GM18498 (cell line): ENCODE results near the gene TRAM2.
A peak's percentile ranks its signal among the peaks of the same experiment; 100 is the strongest.

Experiments used
- ATAC-seq: cut with Tn5 transposase; IDR thresholded peaks from one replicate; pipeline ENCODE4 v1.9.1; 2021; ENCODE audit warnings: mild to moderate bottlenecking, moderate library complexity; ENCODE audit not compliant: unreplicated experiment

The TRAM2 gene

GRCh38 chr6:52533491-52533890 is 43.4 kb downstream of the TRAM2 start:
- ATAC-seq: no peak

DNA sequence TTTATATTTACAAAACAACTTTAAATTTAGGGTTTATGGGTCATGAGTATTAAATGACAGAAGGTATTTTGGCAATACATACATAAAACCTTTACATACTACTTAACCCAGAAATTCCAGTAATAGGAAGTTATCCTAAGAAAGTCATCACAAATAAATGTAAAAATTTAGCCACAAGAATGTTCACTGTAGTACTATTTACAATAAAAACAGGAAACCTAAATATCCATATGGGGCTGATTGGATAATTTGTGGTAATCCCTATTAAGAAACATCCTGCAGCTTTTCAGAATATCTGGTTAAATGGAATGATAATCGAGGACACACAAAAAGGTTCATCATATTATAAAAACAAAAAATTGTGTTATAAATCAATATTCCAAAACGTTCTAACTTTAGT is 44.4 kb downstream of the TRAM2 start:
- no peak for ATAC-seq

- ATAC-seq: no peak
Measured at GRCh38 chr6:52531834-52532233, 45.0 kb downstream of the TRAM2 start.

GRCh38 chr6:52531396-52531795 is 45.5 kb downstream of the TRAM2 start:
- ATAC-seq: no peak

- ATAC-seq: no peak
Measured at GRCh38 chr6:52530351-52530750, 46.5 kb downstream of the TRAM2 start.

- ATAC-seq: no peak
Measured at GRCh38 chr6:52529311-52529710, 47.5 kb downstream of the TRAM2 start.

DNA sequence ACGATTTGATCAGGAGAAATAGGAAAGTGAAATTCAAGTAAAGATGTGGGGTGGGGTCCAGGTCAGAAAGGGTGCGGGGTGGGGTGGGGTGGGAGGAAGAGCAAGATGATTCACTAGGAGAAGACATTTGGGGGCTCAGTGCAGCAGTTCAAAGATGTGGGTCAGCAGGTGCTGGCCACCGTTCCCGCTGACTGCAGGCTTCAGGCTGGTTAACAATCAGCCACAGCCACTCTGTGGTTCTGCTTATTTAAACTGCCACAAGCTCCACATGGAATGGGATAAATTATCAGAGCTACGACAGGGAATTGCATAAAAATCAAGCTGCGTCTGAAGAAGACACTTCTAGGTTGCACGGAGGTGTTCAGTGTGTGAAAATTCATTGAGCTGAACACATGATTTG is 49.4 kb downstream of the TRAM2 start:
- ATAC-seq: no peak

DNA sequence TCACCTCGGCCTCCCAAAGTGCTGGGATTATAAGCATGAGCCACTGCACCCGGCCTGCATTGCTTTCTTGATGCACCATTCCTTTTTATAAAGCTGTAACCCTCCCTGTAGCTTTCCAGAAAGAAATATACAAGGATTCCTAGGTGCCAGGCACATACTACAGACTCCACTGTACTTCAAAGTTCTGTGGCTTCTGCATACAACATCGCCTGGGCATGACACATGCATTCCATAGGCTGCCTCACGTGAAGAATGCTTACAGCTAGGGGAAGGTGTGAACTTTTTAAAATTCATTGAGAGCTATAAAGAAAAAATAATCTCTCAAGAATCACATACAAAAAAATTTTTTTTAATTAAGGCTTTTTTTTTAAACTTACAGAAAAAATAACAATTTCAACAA is 50.2 kb downstream of the TRAM2 start:
- ATAC-seq: no peak

- no peak for ATAC-seq
Measured at GRCh38 chr6:52524918-52525317, 51.9 kb downstream of the TRAM2 start.

GRCh38 chr6:52523378-52524142 is 53.3 kb downstream of the TRAM2 start:
- ATAC-seq: no peak

- ATAC-seq: no peak
Measured at GRCh38 chr6:52522655-52523054, 54.2 kb downstream of the TRAM2 start.

- ATAC-seq: no peak
Measured at GRCh38 chr6:52522151-52522626, 54.7 kb downstream of the TRAM2 start.

- ATAC-seq: no peak
Measured at GRCh38 chr6:52519618-52520017, 57.2 kb downstream of the TRAM2 start.

DNA sequence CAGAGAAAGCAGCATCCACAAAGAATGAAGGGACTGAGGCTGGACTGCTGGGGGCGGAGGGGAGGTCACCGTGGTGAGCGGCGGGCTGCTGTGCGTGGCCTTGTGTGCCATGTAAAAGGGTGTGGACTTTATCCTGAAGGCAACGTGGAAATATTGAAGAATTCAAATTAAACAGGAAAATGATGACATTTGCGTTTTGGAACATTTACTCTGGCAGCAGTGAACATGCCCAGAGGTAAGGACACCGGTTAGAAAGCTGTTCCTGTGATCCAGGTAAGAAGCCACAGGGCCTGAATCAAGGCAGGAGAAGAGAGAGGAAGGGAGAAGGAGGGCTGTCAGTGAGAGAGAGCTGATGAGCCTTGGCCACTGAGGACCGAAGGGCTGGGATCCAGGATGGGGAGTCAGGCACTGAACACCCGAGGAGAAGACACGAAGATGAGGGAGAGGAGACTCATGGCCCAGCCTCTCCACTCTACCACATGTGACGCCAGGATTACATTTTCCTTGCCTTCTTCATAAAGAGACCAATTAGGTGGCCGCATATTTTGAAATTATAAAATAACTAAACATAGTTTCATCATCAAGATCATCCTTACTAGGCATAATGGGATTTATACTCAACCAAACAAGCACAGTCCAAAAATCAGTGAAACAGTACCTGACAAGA is 58.4 kb downstream of the TRAM2 start:
- ATAC-seq: no peak

- peak; percentile 90 for ATAC-seq
Measured at GRCh38 chr6:52517502-52518278, 59.2 kb downstream of the TRAM2 start.

GRCh38 chr6:52516943-52517342 is 59.9 kb downstream of the TRAM2 start:
- ATAC-seq: no peak

GRCh38 chr6:52516269-52516668 is 60.6 kb downstream of the TRAM2 start:
- ATAC-seq: no peak

GRCh38 chr6:52515219-52515960 is 61.5 kb downstream of the TRAM2 start:
- ATAC-seq: no peak

GRCh38 chr6:52514514-52514913 is 62.3 kb downstream of the TRAM2 start:
- no peak for ATAC-seq

DNA sequence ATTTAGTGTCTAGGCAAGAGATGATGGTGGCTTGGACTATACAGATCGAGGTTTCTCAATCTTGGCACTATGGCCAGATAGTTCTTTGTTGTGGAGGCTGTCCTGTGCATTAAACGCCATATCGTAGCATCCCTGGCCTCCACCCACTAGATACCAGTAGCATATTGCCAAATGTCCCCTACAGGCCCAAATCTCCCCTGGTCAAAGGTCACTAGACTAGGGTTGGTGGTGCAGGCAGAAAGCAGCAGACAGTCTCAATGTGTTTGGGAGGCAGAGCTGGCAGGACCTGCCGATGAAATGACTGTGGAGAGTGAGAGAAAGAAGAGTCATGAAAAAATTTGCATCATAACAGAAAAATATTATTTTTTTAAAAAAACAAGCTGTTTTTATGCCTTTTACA is 63.0 kb downstream of the TRAM2 start:
- no peak for ATAC-seq

DNA sequence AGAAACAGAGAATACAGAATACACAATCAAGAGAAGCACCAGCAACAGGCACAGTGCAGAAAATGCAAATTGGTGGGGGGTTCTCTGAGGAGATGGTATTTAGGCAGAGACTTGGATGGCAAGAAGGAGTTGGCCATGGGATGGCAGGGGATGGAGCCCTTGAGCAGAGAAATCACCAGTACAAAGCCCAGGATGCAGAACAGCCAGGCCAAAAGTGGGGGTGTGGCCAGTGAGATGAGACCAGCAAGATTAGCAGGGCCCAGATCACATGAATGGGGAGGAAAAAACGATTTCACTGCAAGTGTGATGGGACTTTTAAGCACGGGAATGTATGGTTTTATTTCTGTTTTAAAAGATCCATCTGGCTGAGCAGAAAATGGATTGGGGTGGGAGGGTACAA is 63.4 kb downstream of the TRAM2 start:
- no peak for ATAC-seq
